HepG2 (cell line): ENCODE measurements around the gene VEGFA. TPM values are rescaled to one million over a fixed set of nuclear protein-coding genes. Genes with fewer than 3 reads are reported as not detected.

ENCODE experiments used
- DPF2 ChIP-seq: sonication (generic); formaldehyde crosslinking; IDR thresholded peaks from 2 replicates; pipeline ENCODE4 v1.4.0; 2020; ENCODE audit warnings: mild to moderate bottlenecking, low read depth, missing genetic modification reagents, borderline replicate concordance
- HHEX ChIP-seq: IDR thresholded peaks from 2 replicates; pipeline ENCODE4 v1.6.1; 2016; ENCODE audit warnings: control low read depth
- HNRNPK ChIP-seq: fragments of 200-400 bp; formaldehyde crosslinking; IDR thresholded peaks from 2 replicates; pipeline ENCODE4 v1.6.1; 2018; ENCODE audit warnings: low read length, low read depth, moderate library complexity, mild to moderate bottlenecking; ENCODE audit not compliant: poor library complexity, severe bottlenecking
- NFKBIZ ChIP-seq: IDR thresholded peaks from 2 replicates; pipeline ENCODE4 v1.6.1; 2018; ENCODE audit warnings: missing genetic modification reagents, missing compliant biosample characterization
- NFYC ChIP-seq: IDR thresholded peaks from 2 replicates; pipeline ENCODE4 v1.6.1; 2016; ENCODE audit warnings: missing genetic modification reagents, missing compliant biosample characterization
- SP4 ChIP-seq: sonication (generic); formaldehyde crosslinking; IDR thresholded peaks from 2 replicates; pipeline ENCODE4 v1.8.1; 2023; ENCODE audit warnings: mild to moderate bottlenecking, missing genetic modification reagents
- U2AF1 ChIP-seq: fragments of 200-400 bp; formaldehyde crosslinking; optimal IDR thresholded peaks from 2 replicates; pipeline ENCODE3; 2017; ENCODE audit warnings: mild to moderate bottlenecking, low read depth, low read length
- ZBTB21 ChIP-seq: sonication (generic); formaldehyde crosslinking; IDR thresholded peaks from 2 replicates; pipeline ENCODE4 v1.4.0; 2020; ENCODE audit warnings: missing genetic modification reagents
- ZIK1 ChIP-seq: sonication (generic); formaldehyde crosslinking; IDR thresholded peaks from 2 replicates; pipeline ENCODE4 v1.5.0; 2020; ENCODE audit warnings: mild to moderate bottlenecking, low read depth, missing genetic modification reagents, borderline replicate concordance
- ZKSCAN1 ChIP-seq: fragments of 150-350 bp; IDR thresholded peaks from 2 replicates; pipeline ENCODE4 v1.6.1; 2014; ENCODE audit warnings: low read length
- ZNF572 ChIP-seq: sonication (generic); formaldehyde crosslinking; IDR thresholded peaks from 2 replicates; pipeline ENCODE4 v1.5.1; 2020; ENCODE audit warnings: mild to moderate bottlenecking, missing genetic modification reagents
- ZNF644 ChIP-seq: IDR thresholded peaks from 2 replicates; pipeline ENCODE4 v1.6.1; 2016; ENCODE audit warnings: low read depth
- ZNF781 ChIP-seq: sonication (generic); formaldehyde crosslinking; IDR thresholded peaks from 2 replicates; pipeline ENCODE4 v1.5.1; 2020; ENCODE audit warnings: borderline replicate concordance, mild to moderate bottlenecking, missing genetic modification reagents; ENCODE audit errors: not compliant biosample characterization
- polyA plus RNA-seq, 8 experiments: library from polyadenylated mRNA; depleted of rRNA in 3 of 8; stranded (reverse) in 7 of 8; unstranded in 1 of 8; fragments of >200 nt; fragmentation: Illumina TruSeq in 4 of 8; extraction: Trizol in 4 of 8; gene quantifications; 2 replicates each; pipeline versions ENCODE4 v1.2.1 to v1.2.3, GENCODE V29; 2011 to 2016; ENCODE audit warnings: low read depth in 4 of 8, missing spikeins in 1 of 8, mixed read lengths in 1 of 8; ENCODE audit not compliant: insufficient read depth in 1 of 8
- total RNA-seq, 5 experiments: library from RNA; depleted of rRNA; stranded (reverse); fragments of >200 nt; fragmentation: Illumina TruSeq; extraction: Trizol; gene quantifications; 2 replicates each; pipeline ENCODE4 v1.2.3, GENCODE V29; 2016; ENCODE audit warnings: low read depth in 1 of 5
- TF ChIP-seq, protein P1 (sequence below): sonication (generic); formaldehyde crosslinking; IDR thresholded peaks from 2 replicates; pipeline ENCODE4 v1.4.0; 2020; ENCODE audit warnings: missing genetic modification reagents, borderline replicate concordance
- TF ChIP-seq, protein P2 (sequence below): sonication (generic); formaldehyde crosslinking; IDR thresholded peaks from 2 replicates; pipeline ENCODE4 v1.4.0; 2020; ENCODE audit warnings: mild to moderate bottlenecking, low read depth, missing genetic modification reagents
- TF ChIP-seq, protein P3 (sequence below): sonication (generic); formaldehyde crosslinking; IDR thresholded peaks from 2 replicates; pipeline ENCODE4 v1.5.0; 2020; ENCODE audit warnings: mild to moderate bottlenecking, missing genetic modification reagents, borderline replicate concordance
- TF ChIP-seq, protein P4 (sequence below): sonication (generic); formaldehyde crosslinking; IDR thresholded peaks from 2 replicates; pipeline ENCODE4 v1.5.0; 2020; ENCODE audit warnings: mild to moderate bottlenecking, low read depth, missing genetic modification reagents, borderline replicate concordance
- TF ChIP-seq, protein P5 (sequence below): sonication (generic); formaldehyde crosslinking; conservative IDR thresholded peaks from 2 replicates; pipeline ENCODE4 v1.4.0; 2020; ENCODE audit warnings: missing genetic modification reagents
- TF ChIP-seq, protein P6 (sequence below): sonication (generic); formaldehyde crosslinking; IDR thresholded peaks from 2 replicates; pipeline ENCODE4 v1.4.0; 2020; ENCODE audit warnings: missing genetic modification reagents

Gene VEGFA
- total and polyA plus RNA-seq, 2 of the 13 experiments (the other 11 are each of a cell fraction or from before 2014, with no cell fraction given): 68.1 to 629 TPM

DNA sequence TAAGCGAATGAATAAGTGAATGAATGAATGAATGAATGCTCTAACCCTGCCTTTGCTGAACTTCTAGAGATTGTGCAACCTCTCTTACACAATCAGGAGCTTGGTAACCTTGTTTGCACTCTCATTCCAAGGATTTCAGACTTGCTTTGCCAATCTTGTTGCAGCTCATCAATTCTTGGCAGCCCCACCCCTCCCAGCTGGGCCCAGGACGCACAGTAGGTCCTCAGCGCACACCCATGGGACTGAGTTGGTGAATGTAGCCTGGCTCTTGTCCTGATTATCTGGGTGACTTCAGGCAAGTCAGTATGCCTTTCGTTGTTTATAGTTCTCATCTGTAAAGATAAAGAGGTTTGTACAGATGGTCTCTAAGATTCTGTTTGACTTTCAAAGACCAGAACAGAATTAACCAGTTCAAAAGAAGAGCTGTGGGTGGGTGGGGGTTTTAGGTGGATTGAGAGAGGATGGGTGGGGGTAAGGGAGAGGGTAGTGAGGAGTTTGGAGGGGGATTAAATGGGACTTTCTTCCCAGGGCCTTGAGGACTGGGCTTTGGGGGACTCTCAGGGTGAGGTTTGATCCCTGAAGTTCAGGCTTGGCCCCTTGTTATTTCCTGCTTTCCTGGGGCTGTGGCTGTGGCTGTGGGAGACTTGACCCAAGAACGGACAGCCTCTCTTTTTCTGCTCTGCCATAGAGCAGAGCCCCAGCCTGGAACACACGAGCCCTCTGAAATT, 33.2 kb downstream of the VEGFA start (continued):
- TF ChIP-seq, protein P1, sequence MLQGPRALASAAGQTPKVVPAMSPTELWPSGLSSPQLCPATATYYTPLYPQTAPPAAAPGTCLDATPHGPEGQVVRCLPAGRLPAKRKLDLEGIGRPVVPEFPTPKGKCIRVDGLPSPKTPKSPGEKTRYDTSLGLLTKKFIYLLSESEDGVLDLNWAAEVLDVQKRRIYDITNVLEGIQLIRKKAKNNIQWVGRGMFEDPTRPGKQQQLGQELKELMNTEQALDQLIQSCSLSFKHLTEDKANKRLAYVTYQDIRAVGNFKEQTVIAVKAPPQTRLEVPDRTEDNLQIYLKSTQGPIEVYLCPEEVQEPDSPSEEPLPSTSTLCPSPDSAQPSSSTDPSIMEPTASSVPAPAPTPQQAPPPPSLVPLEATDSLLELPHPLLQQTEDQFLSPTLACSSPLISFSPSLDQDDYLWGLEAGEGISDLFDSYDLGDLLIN (CRISPR knock-in tag): no peak
- TF ChIP-seq ZNF781 (no peak), ZNF644 (CRISPR knock-in tag) (no peak), U2AF1 (no peak), DPF2 (CRISPR knock-in tag) (no peak), NFKBIZ (CRISPR knock-in tag) (no peak), NFYC (CRISPR knock-in tag) (no peak), SP4 (no peak), ZNF572 (CRISPR knock-in tag) (no peak), ZBTB21 (CRISPR knock-in tag) (no peak), HNRNPK (peak; percentile 55), HHEX (CRISPR knock-in tag) (no peak), ZKSCAN1 (peak; percentile 93), ZIK1 (CRISPR knock-in tag) (no peak)
- TF ChIP-seq, protein P2, sequence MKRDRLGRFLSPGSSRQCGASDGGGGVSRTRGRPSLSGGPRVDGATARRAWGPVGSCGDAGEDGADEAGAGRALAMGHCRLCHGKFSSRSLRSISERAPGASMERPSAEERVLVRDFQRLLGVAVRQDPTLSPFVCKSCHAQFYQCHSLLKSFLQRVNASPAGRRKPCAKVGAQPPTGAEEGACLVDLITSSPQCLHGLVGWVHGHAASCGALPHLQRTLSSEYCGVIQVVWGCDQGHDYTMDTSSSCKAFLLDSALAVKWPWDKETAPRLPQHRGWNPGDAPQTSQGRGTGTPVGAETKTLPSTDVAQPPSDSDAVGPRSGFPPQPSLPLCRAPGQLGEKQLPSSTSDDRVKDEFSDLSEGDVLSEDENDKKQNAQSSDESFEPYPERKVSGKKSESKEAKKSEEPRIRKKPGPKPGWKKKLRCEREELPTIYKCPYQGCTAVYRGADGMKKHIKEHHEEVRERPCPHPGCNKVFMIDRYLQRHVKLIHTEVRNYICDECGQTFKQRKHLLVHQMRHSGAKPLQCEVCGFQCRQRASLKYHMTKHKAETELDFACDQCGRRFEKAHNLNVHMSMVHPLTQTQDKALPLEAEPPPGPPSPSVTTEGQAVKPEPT (CRISPR knock-in tag): no peak
- TF ChIP-seq, protein P3, sequence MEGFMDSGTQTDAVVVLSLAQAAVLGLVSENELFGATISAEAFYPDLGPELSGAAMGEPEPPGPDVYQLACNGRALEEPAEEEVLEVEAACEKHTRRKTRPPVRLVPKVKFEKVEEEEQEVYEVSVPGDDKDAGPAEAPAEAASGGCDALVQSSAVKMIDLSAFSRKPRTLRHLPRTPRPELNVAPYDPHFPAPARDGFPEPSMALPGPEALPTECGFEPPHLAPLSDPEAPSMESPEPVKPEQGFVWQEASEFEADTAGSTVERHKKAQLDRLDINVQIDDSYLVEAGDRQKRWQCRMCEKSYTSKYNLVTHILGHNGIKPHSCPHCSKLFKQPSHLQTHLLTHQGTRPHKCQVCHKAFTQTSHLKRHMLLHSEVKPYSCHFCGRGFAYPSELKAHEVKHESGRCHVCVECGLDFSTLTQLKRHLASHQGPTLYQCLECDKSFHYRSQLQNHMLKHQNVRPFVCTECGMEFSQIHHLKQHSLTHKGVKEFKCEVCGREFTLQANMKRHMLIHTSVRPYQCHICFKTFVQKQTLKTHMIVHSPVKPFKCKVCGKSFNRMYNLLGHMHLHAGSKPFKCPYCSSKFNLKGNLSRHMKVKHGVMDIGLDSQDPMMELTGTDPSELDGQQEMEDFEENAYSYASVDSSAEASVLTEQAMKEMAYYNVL (CRISPR knock-in tag): 0 out of 2 replicates have a peak, but pooled peaks have one; percentile 63
- TF ChIP-seq, protein P4, sequence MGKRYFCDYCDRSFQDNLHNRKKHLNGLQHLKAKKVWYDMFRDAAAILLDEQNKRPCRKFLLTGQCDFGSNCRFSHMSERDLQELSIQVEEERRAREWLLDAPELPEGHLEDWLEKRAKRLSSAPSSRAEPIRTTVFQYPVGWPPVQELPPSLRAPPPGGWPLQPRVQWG: no peak
- TF ChIP-seq, protein P5, sequence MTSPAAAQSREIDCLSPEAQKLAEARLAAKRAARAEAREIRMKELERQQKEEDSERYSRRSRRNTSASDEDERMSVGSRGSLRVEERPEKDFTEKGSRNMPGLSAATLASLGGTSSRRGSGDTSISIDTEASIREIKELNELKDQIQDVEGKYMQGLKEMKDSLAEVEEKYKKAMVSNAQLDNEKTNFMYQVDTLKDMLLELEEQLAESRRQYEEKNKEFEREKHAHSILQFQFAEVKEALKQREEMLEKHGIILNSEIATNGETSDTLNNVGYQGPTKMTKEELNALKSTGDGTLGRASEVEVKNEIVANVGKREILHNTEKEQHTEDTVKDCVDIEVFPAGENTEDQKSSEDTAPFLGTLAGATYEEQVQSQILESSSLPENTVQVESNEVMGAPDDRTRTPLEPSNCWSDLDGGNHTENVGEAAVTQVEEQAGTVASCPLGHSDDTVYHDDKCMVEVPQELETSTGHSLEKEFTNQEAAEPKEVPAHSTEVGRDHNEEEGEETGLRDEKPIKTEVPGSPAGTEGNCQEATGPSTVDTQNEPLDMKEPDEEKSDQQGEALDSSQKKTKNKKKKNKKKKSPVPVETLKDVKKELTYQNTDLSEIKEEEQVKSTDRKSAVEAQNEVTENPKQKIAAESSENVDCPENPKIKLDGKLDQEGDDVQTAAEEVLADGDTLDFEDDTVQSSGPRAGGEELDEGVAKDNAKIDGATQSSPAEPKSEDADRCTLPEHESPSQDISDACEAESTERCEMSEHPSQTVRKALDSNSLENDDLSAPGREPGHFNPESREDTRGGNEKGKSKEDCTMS (CRISPR knock-in tag): no peak
- TF ChIP-seq, protein P6, sequence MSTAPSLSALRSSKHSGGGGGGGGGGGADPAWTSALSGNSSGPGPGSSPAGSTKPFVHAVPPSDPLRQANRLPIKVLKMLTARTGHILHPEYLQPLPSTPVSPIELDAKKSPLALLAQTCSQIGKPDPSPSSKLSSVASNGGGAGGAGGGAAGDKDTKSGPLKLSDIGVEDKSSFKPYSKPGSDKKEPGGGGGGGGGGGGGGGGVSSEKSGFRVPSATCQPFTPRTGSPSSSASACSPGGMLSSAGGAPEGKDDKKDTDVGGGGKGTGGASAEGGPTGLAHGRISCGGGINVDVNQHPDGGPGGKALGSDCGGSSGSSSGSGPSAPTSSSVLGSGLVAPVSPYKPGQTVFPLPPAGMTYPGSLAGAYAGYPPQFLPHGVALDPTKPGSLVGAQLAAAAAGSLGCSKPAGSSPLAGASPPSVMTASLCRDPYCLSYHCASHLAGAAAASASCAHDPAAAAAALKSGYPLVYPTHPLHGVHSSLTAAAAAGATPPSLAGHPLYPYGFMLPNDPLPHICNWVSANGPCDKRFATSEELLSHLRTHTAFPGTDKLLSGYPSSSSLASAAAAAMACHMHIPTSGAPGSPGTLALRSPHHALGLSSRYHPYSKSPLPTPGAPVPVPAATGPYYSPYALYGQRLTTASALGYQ (CRISPR knock-in tag): no peak
